ENCODE results near the gene IGSF21. TPM values are rescaled to one million over a fixed set of nuclear protein-coding genes. Genes with fewer than 3 reads are reported as not detected.

The IGSF21 gene
- polyA plus RNA-seq, 2 of the 4 experiments (the other 2 are of a cell fraction) = not detected

DNA sequence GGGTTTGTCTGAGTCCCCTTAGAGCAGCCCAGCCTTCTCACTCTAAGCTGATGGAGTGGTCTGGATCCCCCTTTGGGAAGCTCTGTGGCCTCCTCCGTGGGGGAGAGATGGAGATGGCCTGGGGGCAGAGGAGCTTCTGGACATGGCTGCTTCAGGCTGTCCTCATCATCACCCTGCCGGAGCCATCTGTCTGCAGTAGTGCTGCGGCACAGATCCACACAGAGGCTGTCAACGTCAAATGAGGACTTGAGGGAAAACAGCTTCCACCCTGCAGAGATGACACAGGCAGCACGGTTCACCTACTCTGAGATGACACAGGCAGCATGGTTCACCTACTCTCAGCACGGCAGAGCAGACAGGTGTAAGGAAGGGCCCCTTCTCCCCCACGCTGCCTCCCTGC is 134.3 kb downstream of the IGSF21 start:
- 20% methylated on average over 2 of the region's 7 CpGs for WGBS (ENCODE audit: missing lambda C conversion rate)
- no peaks in the 10 kb centered on the region for H3K4me1 ChIP-seq
- no peaks in the 10 kb centered on the region for H3K9me3 ChIP-seq
- CTCF ChIA-PET = no interaction called here
- DNase-seq (ENCODE audit: low read depth in 1 of 2, low spot score in 1 of 2) (no peak), FAIRE-seq (no peak), ATAC-seq (no peak)
- H3K4me3 ChIP-seq = no peak overlapping the region
- H3K27ac ChIP-seq = no peak overlapping the region
- TF ChIP-seq, protein P1, sequence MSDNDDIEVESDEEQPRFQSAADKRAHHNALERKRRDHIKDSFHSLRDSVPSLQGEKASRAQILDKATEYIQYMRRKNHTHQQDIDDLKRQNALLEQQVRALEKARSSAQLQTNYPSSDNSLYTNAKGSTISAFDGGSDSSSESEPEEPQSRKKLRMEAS (IDR thresholded peaks at IDR 0.05) = no peak
- TF ChIP-seq CBX2 (IDR thresholded peaks at IDR 0.05; ENCODE audit: borderline replicate concordance, low read depth) = no peak
- no peak for TF ChIP-seq ELK1 (IDR thresholded peaks at IDR 0.05; ENCODE audit: low read depth, low read length)
- no peak for TF ChIP-seq JUN (IDR thresholded peaks at IDR 0.05)
- no peak for TF ChIP-seq GATA3 (IDR thresholded peaks at IDR 0.05; ENCODE audit: borderline replicate concordance)
- TF ChIP-seq ESRRA (IDR thresholded peaks at IDR 0.05; ENCODE audit: borderline replicate concordance, low read length) = no peak
- TF ChIP-seq HOXB13 (CRISPR knock-in tag; IDR thresholded peaks at IDR 0.05; ENCODE audit: low read depth) = no peak
- no peak for TF ChIP-seq FOSL2 (IDR thresholded peaks at IDR 0.05)
- TF ChIP-seq FOSL2 (CRISPR knock-in tag; IDR thresholded peaks at IDR 0.05) = no peak
- no peak overlapping the region for H3K4me2 ChIP-seq
- POLR2A ChIA-PET = no interaction called here

- DNase-seq (ENCODE audit: low read depth in 1 of 2, low spot score in 1 of 2) = no peak
- no peak for ATAC-seq
- ChIA-PET CTCF (interaction anchor here (1.5 kb wide), 1 partner anchor 9 kb away, joined by 4 read pairs; no protein-coding TSS in a partner anchor), POLR2A (no interaction called here)
- FAIRE-seq = no peak
- Histone ChIP-seq H3K9me3 (no peaks in the 10 kb centered on the region), H3K27ac (no peak overlapping the region), H3K4me2 (no peak overlapping the region), H3K4me3 (no peak overlapping the region), H3K4me1 (no peaks in the 10 kb centered on the region)
- 0% methylated on average over 4 of the region's 10 CpGs for WGBS (ENCODE audit: missing lambda C conversion rate)
- TF ChIP-seq PHF8 (IDR thresholded peaks at IDR 0.05; ENCODE audit: borderline replicate concordance, low read depth) = no peak
Measured at GRCh38 chr1:18243503-18244175, 136.0 kb downstream of the IGSF21 start.

DNA sequence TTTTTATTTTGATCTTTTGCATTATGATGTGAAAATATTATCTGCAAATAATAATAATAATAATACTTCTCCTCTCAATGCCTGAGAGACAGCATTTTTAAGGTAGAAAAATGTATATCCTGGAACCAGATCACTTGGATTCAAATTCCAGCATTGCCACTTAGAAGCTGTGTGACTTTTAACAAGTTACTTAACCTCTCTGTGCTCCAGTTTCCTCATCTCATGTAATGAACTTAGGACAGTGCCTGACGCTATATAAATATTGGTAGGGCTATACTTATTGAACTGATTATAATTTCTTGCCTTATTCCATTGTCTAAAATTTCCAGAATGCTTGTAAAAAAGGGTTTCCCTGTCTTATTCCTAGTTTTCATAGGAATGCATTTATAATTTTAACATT is 137.2 kb downstream of the IGSF21 start:
- no peak for ATAC-seq
- FAIRE-seq = no peak

DNA sequence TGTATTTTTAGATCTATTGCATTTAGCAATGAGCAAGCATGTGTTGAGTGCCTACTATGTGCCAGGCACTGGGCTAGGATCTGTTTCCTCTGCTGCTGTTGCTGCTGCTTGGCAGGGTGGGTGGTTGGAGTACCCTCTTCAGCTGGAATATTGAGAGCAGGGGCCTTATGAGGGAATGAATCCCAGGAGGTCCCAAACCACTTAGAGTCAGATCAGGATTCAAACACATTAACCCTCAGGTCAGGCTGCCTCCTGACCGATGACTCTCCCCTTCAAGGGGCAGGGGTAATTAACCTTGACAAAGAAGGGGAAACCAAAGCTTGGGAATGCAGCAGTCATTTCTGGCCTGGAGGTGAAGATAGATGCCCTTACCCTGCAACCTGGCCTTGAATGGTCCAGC is 138.0 kb downstream of the IGSF21 start:
- 25% methylated on average over 1 of the region's 1 CpG for WGBS (ENCODE audit: missing lambda C conversion rate)
- no peak for FAIRE-seq
- Histone ChIP-seq H3K4me2 (no peak overlapping the region), H3K27ac (no peak overlapping the region), H3K4me3 (no peak overlapping the region), H3K4me1 (no peaks in the 10 kb centered on the region), H3K9me3 (no peaks in the 10 kb centered on the region)
- ChIA-PET POLR2A (no interaction called here), CTCF (interaction anchor here (1.4 to 1.6 kb wide), 3 partner anchors 11 to 53 kb away, joined by 4 to 7 read pairs (median 4); no protein-coding TSS in a partner anchor)
- ATAC-seq = no peak
- no peak for DNase-seq (ENCODE audit: low read depth in 1 of 2, low spot score in 1 of 2)
- TF ChIP-seq PBX3 (IDR thresholded peaks at IDR 0.05) (no peak), TFCP2L1 (CRISPR knock-in tag; IDR thresholded peaks at IDR 0.05) (no peak), MAFK (IDR thresholded peaks at IDR 0.05; ENCODE audit: partially characterized antibody) (no peak), NPAS2 (CRISPR knock-in tag; IDR thresholded peaks at IDR 0.05; ENCODE audit: borderline replicate concordance) (no peak), HES2 (IDR thresholded peaks at IDR 0.05) (no peak), CBX2 (IDR thresholded peaks at IDR 0.05; ENCODE audit: borderline replicate concordance, low read depth) (no peak), KDM5A (IDR thresholded peaks at IDR 0.05) (no peak), MAZ (IDR thresholded peaks at IDR 0.05; ENCODE audit: borderline replicate concordance, low read depth, low read length) (no peak), ZC3H11A (IDR thresholded peaks at IDR 0.05) (no peak), FOSB (CRISPR knock-in tag; IDR thresholded peaks at IDR 0.05) (no peak)

More for the DNA sequence above, 137.2 kb downstream of the IGSF21 start:
- TF ChIP-seq CEBPB (IDR thresholded peaks at IDR 0.05) (no peak), ZFP36 (IDR thresholded peaks at IDR 0.05; ENCODE audit: borderline replicate concordance, partially characterized antibody) (peak; percentile 2), PBX3 (IDR thresholded peaks at IDR 0.05) (no peak), NFE2L2 (conservative IDR thresholded peaks at IDR 0.05; ENCODE audit: low read length) (no peak)
- no peak overlapping the region for H3K4me3 ChIP-seq
- no peak for DNase-seq (ENCODE audit: low read depth in 1 of 2, low spot score in 1 of 2)
- H3K4me2 ChIP-seq = no peak overlapping the region
- H3K4me1 ChIP-seq = no peaks in the 10 kb centered on the region
- POLR2A ChIA-PET = no interaction called here
- no peak overlapping the region for H3K27ac ChIP-seq
- CTCF ChIA-PET = interaction anchor here (1.6 kb wide), 1 partner anchor 10 kb away, joined by 7 read pairs; no protein-coding TSS in a partner anchor
- no peaks in the 10 kb centered on the region for H3K9me3 ChIP-seq
- 0% methylated on average over 1 of the region's 1 CpG for WGBS (ENCODE audit: missing lambda C conversion rate)
